ENCODE data around the gene EMC9.

- TF ChIP-seq MYC (IDR thresholded peaks at IDR 0.05; ENCODE audit: low read depth, low read length) (no peak), CTCF (IDR thresholded peaks at IDR 0.05; ENCODE audit: low read depth, low read length) (no peak), POLR2A (IDR thresholded peaks at IDR 0.05; ENCODE audit: extremely low read depth, insufficient read length) (peak; percentile 34), MAX (IDR thresholded peaks at IDR 0.05; ENCODE audit: low read depth, low read length) (no peak)
These were observed 5.8 kb upstream of the EMC9 start, which contains the start of gene RNF31 for GRCh38 chr14:24146978-24147760.

Data from NB4 (cell line).